Upper lobe of right lung (tissue), 1 donor: ENCODE results near the gene CDADC1. TPM values are rescaled to one million over a fixed set of nuclear protein-coding genes. Genes with fewer than 3 reads are reported as not detected.
"Not testable (repeated sequence)": the region's sequence is repeated elsewhere in the genome, so short reads cannot be mapped to it uniquely, and the experiment has no call there.

Source experiments
- ATAC-seq: fragments of 200-7000 bp; cut with Tn5 transposase; one replicate; pipeline ENCODE4 v1.9.1; 2020; ENCODE audit warnings: mild to moderate bottlenecking, moderate library complexity
- DNase-seq: peaks from one replicate; pipeline ENCODE4 v3.0.0-alpha.2; 2020
- H3K27ac ChIP-seq: fragments of 200-600 bp; one replicate; pipeline ENCODE4 v1.8.0; 2022
- H3K27me3 ChIP-seq: fragments of 200-600 bp; one replicate; pipeline ENCODE4 v1.8.0; 2022; ENCODE audit warnings: mild to moderate bottlenecking
- H3K36me3 ChIP-seq: fragments of 200-600 bp; one replicate; pipeline ENCODE4 v1.8.0; 2022
- H3K4me1 ChIP-seq: fragments of 200-600 bp; one replicate; pipeline ENCODE4 v1.8.0; 2022
- H3K4me3 ChIP-seq: fragments of 200-600 bp; one replicate; pipeline ENCODE4 v1.8.0; 2022; ENCODE audit warnings: mild to moderate bottlenecking
- H3K9me3 ChIP-seq: fragments of 200-600 bp; one replicate; pipeline ENCODE4 v1.8.0; 2022
- CTCF ChIP-seq: fragments of 200-600 bp; IDR thresholded peaks from one replicate; pipeline ENCODE4 v1.8.0; 2022; ENCODE audit warnings: antibody characterized with exemption
- intact Hi-C: fragments of 100-400 bp; cut with DNase I; formaldehyde crosslinking; loops from one replicate; pipeline ENCODE4 v1.11.0; 2022
- total RNA-seq: library from RNA; stranded (reverse); fragmentation: NEBNext Ultra II Directional; extraction: Animal tissue kit (Norgen Biotek cat#: 25700); gene quantifications from one replicate; pipeline ENCODE4 v1.2.1, GENCODE V29; 2021
- donor health status: DM: no; HTN: yes; CAD: no; lungs with severe emphysema.

Gene CDADC1
- total RNA-seq, 1 donor from 2014 or later: 13.8 TPM

GRCh38 chr13:49287995-49288394 is 40.3 kb downstream of the CDADC1 start:
- H3K4me1 ChIP-seq: peaks cover 6% of the 10 kb centered on the region
- H3K27me3 ChIP-seq: no peaks in the 10 kb centered on the region
- H3K36me3 ChIP-seq: peaks cover 8% of the 10 kb centered on the region
- TF ChIP-seq CTCF: no peak
- H3K9me3 ChIP-seq: no peaks in the 10 kb centered on the region
- intact Hi-C loops: no loop called here
- H3K27ac ChIP-seq: no peak overlapping the region
- no peak for ATAC-seq
- H3K4me3 ChIP-seq: no peak overlapping the region
- DNase-seq: no peak

DNA sequence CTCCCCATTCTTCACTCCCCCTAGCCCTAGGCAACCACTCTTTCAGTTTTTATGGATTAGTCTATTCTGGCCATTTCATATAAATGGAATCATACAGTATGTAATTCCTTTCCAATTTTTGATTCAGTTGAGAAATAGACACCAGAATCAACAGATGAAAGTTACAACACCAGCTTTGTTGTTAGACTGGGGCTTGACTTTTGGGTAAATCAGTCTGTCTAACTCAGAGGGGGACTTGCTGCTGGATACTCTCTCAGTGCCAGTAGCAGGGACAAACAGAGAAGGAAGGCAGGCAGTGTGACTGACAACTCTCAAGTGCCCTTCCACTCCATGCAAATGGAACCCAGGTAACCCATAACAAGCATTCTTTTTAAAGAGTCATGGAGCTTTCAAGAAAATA is 40.7 kb downstream of the CDADC1 start:
- intact Hi-C loops: no loop called here
- Histone ChIP-seq H3K27ac (no peak overlapping the region), H3K27me3 (no peaks in the 10 kb centered on the region), H3K4me1 (peaks cover 8% of the 10 kb centered on the region), H3K36me3 (peaks cover 8% of the 10 kb centered on the region), H3K4me3 (no peak overlapping the region), H3K9me3 (no peaks in the 10 kb centered on the region)
- no peak for ATAC-seq
- TF ChIP-seq CTCF: no peak
- no peak for DNase-seq

DNA sequence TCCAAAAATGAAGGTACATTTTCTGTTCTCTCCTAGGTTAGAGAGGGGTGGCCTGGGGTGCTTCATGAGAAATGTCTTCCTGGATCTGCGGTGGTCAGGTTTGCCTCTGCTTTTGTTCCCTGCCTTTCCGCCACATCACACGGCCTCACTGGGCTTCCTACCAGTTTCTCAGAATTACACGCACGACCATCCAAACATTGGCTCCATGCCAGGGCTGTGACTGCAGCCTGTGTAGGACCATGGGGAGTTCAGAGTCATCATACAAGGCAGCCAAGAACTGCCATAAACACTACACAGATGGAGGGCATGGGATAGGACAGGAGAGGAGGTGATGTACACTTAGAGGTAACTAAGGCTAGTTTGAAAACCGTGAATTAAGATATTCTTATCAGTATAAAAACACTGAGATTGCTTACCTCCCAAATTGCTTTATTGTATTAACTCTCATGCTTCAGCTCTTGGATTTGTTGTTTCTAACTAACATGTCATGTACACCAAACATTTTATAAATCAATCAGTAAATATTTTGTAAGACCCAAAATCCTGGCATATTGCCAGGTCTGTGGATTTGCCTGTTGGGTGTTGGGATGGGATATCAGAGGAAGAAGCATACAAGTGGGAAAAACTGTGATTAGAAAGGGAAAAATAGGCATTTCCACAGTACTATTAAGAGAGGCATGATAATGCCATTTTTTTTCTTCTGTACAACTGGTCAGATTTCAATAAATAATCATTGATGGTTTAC is 45.2 kb downstream of the CDADC1 start:
- intact Hi-C loops: no loop called here
- no peaks in the 10 kb centered on the region for H3K36me3 ChIP-seq
- H3K27me3 ChIP-seq: no peaks in the 10 kb centered on the region
- H3K9me3 ChIP-seq: no peaks in the 10 kb centered on the region
- TF ChIP-seq CTCF: no peak
- peaks cover 8% of the 10 kb centered on the region for H3K4me1 ChIP-seq
- no peak for DNase-seq
- H3K4me3 ChIP-seq: no peak overlapping the region
- peak overlapping the region; percentile 25 for H3K27ac ChIP-seq
- ATAC-seq: peak; percentile 46

- H3K4me1 ChIP-seq, H3K9me3 ChIP-seq, H3K27ac ChIP-seq, H3K27me3 ChIP-seq, H3K4me3 ChIP-seq, H3K36me3 ChIP-seq, intact Hi-C loops, ATAC-seq, DNase-seq: not testable (repeated sequence)
Observed at GRCh38 chr13:49294723-49295122, 47.0 kb downstream of the CDADC1 start.

GRCh38 chr13:49295244-49295643 is 47.5 kb downstream of the CDADC1 start:
- Histone ChIP-seq H3K4me1 (peaks cover 8% of the 10 kb centered on the region), H3K9me3 (no peaks in the 10 kb centered on the region), H3K4me3 (no peak overlapping the region), H3K36me3 (no peaks in the 10 kb centered on the region), H3K27me3 (no peaks in the 10 kb centered on the region), H3K27ac (no peak overlapping the region)
- DNase-seq: no peak
- no peak for ATAC-seq
- no peak for TF ChIP-seq CTCF
- intact Hi-C loops: no loop called here

DNA sequence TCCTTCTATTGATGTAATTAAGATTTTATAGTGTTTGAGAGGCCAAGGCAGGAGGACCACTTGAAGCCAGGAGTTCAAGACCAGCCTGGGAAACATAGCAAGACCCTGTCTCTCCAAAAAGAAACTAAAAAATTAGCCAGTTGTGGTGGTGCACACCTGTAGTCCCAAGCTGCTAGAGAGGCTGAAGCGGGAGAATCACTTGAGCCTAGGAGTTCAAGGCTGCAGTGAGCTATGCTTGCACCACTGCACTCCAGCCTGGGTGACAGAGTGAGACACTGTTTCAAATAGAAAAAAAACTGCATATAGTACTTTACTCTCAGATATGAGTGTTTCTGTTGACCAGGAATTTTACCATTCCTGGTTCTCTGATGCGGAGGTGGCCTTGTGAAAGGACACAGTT is 48.9 kb downstream of the CDADC1 start:
- ATAC-seq: no peak
- Histone ChIP-seq H3K4me3 (no peak overlapping the region), H3K27ac (no peak overlapping the region), H3K4me1 (peaks cover 12% of the 10 kb centered on the region), H3K27me3 (no peaks in the 10 kb centered on the region), H3K36me3 (no peaks in the 10 kb centered on the region), H3K9me3 (no peaks in the 10 kb centered on the region)
- DNase-seq: no peak
- TF ChIP-seq CTCF: no peak
- intact Hi-C loops: no loop called here
